K562 (cell line): Measurements from ENCODE around the gene LYPD5. TPM values are rescaled to one million over a fixed set of nuclear protein-coding genes. Genes with fewer than 3 reads are reported as not detected.

Source experiments
- CBX8 ChIP-seq: fragments of 200-600 bp; sonication (generic); IDR thresholded peaks from 2 replicates; pipeline ENCODE4 v1.6.1; 2012; ENCODE audit warnings: borderline replicate concordance, mixed run types, low read depth, mild to moderate bottlenecking, moderate library complexity, mixed read lengths, low read length, control low read depth, inconsistent platforms; ENCODE audit not compliant: poor library complexity, severe bottlenecking; ENCODE audit errors: extremely low read depth
- CCNT2 ChIP-seq: IDR thresholded peaks from 2 replicates; pipeline ENCODE4 v1.6.1; 2011; ENCODE audit warnings: borderline replicate concordance, low read depth, mild to moderate bottlenecking, moderate library complexity, mixed read lengths, low read length; ENCODE audit not compliant: insufficient read length; ENCODE audit errors: extremely low read depth
- DACH1 ChIP-seq: fragments of 450-650 bp; IDR thresholded peaks from 2 replicates; pipeline ENCODE4 v1.6.1; 2018; ENCODE audit not compliant: partially characterized antibody
- DDX20 ChIP-seq: fragments of 450-650 bp; IDR thresholded peaks from 2 replicates; pipeline ENCODE4 v1.6.1; 2016; ENCODE audit warnings: missing genetic modification characterization, low read depth, mild to moderate bottlenecking, missing compliant biosample characterization, moderate library complexity
- FIP1L1 ChIP-seq: fragments of 200-400 bp; formaldehyde crosslinking; IDR thresholded peaks from 2 replicates; pipeline ENCODE4 v1.6.1; 2018; ENCODE audit warnings: mild to moderate bottlenecking, low read depth, low read length; ENCODE audit not compliant: poor library complexity, severe bottlenecking
- ID3 ChIP-seq, 2 experiments: fragments of 250-450 bp in 1 of 2; fragments of 450-650 bp in 1 of 2; sonication (Bioruptor Pico) in 1 of 2; IDR thresholded peaks; 2 replicates each; pipeline versions ENCODE4 v1.6.1 to v1.8.0; 2016 to 2021; ENCODE audit warnings: mild to moderate bottlenecking in 2 of 2, moderate library complexity in 2 of 2, missing compliant biosample characterization in 1 of 2, missing genetic modification characterization in 1 of 2
- KLF13 ChIP-seq: fragments of 450-650 bp; IDR thresholded peaks from 2 replicates; pipeline ENCODE4 v1.6.1; 2016; ENCODE audit warnings: missing genetic modification characterization, low read depth, mild to moderate bottlenecking, missing compliant biosample characterization, moderate library complexity, borderline replicate concordance
- MCM2 ChIP-seq: fragments of 450-650 bp; IDR thresholded peaks from 2 replicates; pipeline ENCODE4 v1.6.1; 2017; ENCODE audit warnings: low read depth, mild to moderate bottlenecking
- MTF1 ChIP-seq: fragments of 250-450 bp; sonication (Bioruptor Pico); IDR thresholded peaks from 2 replicates; pipeline ENCODE4 v1.9.0; 2021; ENCODE audit warnings: moderate library complexity, mild to moderate bottlenecking, inconsistent platforms, borderline replicate concordance
- MXI1 ChIP-seq: IDR thresholded peaks from 2 replicates; pipeline ENCODE4 v1.6.1; 2011; ENCODE audit warnings: low read depth, mild to moderate bottlenecking, improper control_type of control experiment, low read length
- NFATC3 ChIP-seq: fragments of 450-650 bp; IDR thresholded peaks from 2 replicates; pipeline ENCODE4 v1.6.1; 2017; ENCODE audit warnings: mild to moderate bottlenecking
- NFIX ChIP-seq: fragments of 250-450 bp; sonication (Bioruptor Pico); IDR thresholded peaks from 2 replicates; pipeline ENCODE4 v1.4.0; 2020; ENCODE audit warnings: low read depth, mild to moderate bottlenecking, moderate library complexity
- NUFIP1 ChIP-seq: fragments of 450-650 bp; IDR thresholded peaks from 2 replicates; pipeline ENCODE4 v1.6.1; 2018; ENCODE audit not compliant: partially characterized antibody
- POLR2A ChIP-seq: fragments of 450-650 bp; conservative IDR thresholded peaks from 2 replicates; pipeline ENCODE4 v1.6.1; 2016
- POU5F1 ChIP-seq: fragments of 150-350 bp; IDR thresholded peaks from 2 replicates; pipeline ENCODE4 v1.6.1; 2014; ENCODE audit warnings: borderline replicate concordance, low read length, low read depth, mild to moderate bottlenecking; ENCODE audit not compliant: partially characterized antibody
- RFX5 ChIP-seq: IDR thresholded peaks from 2 replicates; pipeline ENCODE4 v1.6.1; 2011; ENCODE audit warnings: low read depth, mild to moderate bottlenecking, improper control_type of control experiment, low read length
- RUNX1 ChIP-seq: sonication (generic); IDR thresholded peaks from 2 replicates; pipeline ENCODE4 v1.6.1; 2016; ENCODE audit warnings: antibody characterized with exemption, low read depth
- STAT6 ChIP-seq: sonication (generic); formaldehyde crosslinking; IDR thresholded peaks from 2 replicates; pipeline ENCODE4 v1.8.1; 2023; ENCODE audit warnings: mild to moderate bottlenecking, missing genetic modification reagents
- VEZF1 ChIP-seq: fragments of 200-800 bp; sonication (Bioruptor generic); IDR thresholded peaks from 2 replicates; pipeline ENCODE4 v1.6.1; 2017; ENCODE audit warnings: missing genetic modification characterization, missing compliant biosample characterization
- YBX1 ChIP-seq: fragments of 450-650 bp; IDR thresholded peaks from 2 replicates; pipeline ENCODE4 v1.7.1; 2016; ENCODE audit warnings: mild to moderate bottlenecking
- ZBED1 ChIP-seq: IDR thresholded peaks from 2 replicates; pipeline ENCODE4 v1.6.1; 2014
- ZNF174 ChIP-seq: fragments of 250-450 bp; sonication (Bioruptor Pico); IDR thresholded peaks from 2 replicates; pipeline ENCODE4 v1.4.0; 2020; ENCODE audit warnings: mild to moderate bottlenecking
- ZNF76 ChIP-seq: fragments of 250-450 bp; sonication (Bioruptor Pico); IDR thresholded peaks from 2 replicates; pipeline ENCODE4 v1.4.0; 2020; ENCODE audit warnings: mild to moderate bottlenecking, moderate library complexity, borderline replicate concordance
- polyA plus RNA-seq, 8 experiments: library from polyadenylated mRNA; depleted of rRNA in 4 of 8; stranded (reverse) in 5 of 8; unstranded in 3 of 8; fragments of >200 nt; fragmentation: Nextera tagmentation in 2 of 8; fragmentation: Illumina TruSeq in 1 of 8; extraction: Ambion mirVana in 2 of 8; extraction: Trizol in 1 of 8; gene quantifications; 2 replicates each; pipeline versions ENCODE4 v1.2.1 to v1.2.3, GENCODE V29; 2011 to 2014; ENCODE audit warnings: inconsistent platforms in 1 of 8, missing spikeins in 1 of 8
- total RNA-seq, 7 experiments: library from RNA; depleted of rRNA in 6 of 7; stranded (reverse); fragments of >200 nt in 6 of 7; fragmentation: Illumina TruSeq in 2 of 7; extraction: Trizol in 2 of 7; gene quantifications; 2 replicates each; pipeline versions ENCODE4 v1.2.1 to v1.2.3, GENCODE V29; 2011 to 2021; ENCODE audit warnings: low replicate concordance in 1 of 7

Gene LYPD5
- total and polyA plus RNA-seq, 9 of the 15 experiments (the other 6 are each of a cell fraction or from before 2014, with no cell fraction given), result 0.03 to 0.22 (median 0.10) TPM; not detected in 3

GRCh38 chr19:43784981-43785808 is 17.1 kb downstream of the LYPD5 start (continued):
- TF ChIP-seq CCNT2, result no peak
- no peak for TF ChIP-seq MXI1
- no peak for TF ChIP-seq DACH1
- peak; percentile 61 for TF ChIP-seq NUFIP1
- TF ChIP-seq KLF13 (tag), result 0 out of 2 replicates have a peak, but pooled peaks have one; percentile 9
- TF ChIP-seq MTF1 (CRISPR knock-in tag), result no peak
- TF ChIP-seq YBX1, result no peak
- TF ChIP-seq POU5F1, result no peak
- TF ChIP-seq POLR2A, result no peak
- TF ChIP-seq ZBED1, result no peak
- no peak for TF ChIP-seq ZNF174 (CRISPR knock-in tag)
- TF ChIP-seq STAT6 (CRISPR knock-in tag), result no peak
- TF ChIP-seq MCM2, result no peak
- TF ChIP-seq FIP1L1, result no peak
- TF ChIP-seq ZNF76, result no peak
- TF ChIP-seq NFIX (CRISPR knock-in tag), result 0 out of 2 replicates have a peak, but pooled peaks have one; percentile 2
- no peak for TF ChIP-seq CBX8
- no peak for TF ChIP-seq ID3 (CRISPR knock-in tag; IDR thresholded peaks at IDR 0.05)
- no peak for TF ChIP-seq ID3 (tag; IDR thresholded peaks at IDR 0.05)
- TF ChIP-seq VEZF1 (CRISPR knock-in tag), result no peak
- no peak for TF ChIP-seq DDX20 (tag)
- no peak for TF ChIP-seq NFATC3
- TF ChIP-seq RFX5, result no peak
- no peak for TF ChIP-seq RUNX1
